Lower leg skin (tissue), 3 donors: Measurements from ENCODE around the gene MTMR12.

Experiments
- POLR2A ChIP-seq, 2 donors: fragments of 450-650 bp; IDR thresholded peaks; one replicate each; pipeline ENCODE4 v1.6.1; 2016 to 2017; ENCODE audit warnings: antibody characterized with exemption in 2 of 2, mild to moderate bottlenecking in 1 of 2, moderate library complexity in 1 of 2
- TF ChIP-seq, protein P1 (sequence below), 3 donors: fragments of 450-650 bp; IDR thresholded peaks; one replicate each; pipeline ENCODE4 v1.5.1; 2016; ENCODE audit warnings: antibody characterized with exemption in 3 of 3, mild to moderate bottlenecking in 3 of 3, moderate library complexity in 2 of 3

DNA sequence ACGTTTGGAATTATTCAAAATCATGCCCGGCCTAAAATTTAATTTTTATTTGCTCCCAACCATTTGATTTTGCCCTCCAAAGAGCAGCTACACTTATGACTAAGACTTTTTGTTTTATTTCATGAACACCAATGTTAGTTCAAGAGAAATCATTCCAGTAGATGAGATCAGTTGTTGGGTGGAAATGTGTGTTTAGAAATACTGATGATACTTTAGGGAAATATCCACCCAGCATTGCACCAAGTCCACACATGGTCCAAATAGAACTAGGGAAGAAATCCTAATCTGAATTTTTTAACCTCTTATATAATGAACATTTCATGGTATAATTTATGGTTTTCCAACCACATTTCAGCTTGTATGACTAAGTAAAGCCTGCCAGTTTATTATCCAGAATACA is 110.3 kb downstream of the MTMR12 start:
- TF ChIP-seq, protein P1, sequence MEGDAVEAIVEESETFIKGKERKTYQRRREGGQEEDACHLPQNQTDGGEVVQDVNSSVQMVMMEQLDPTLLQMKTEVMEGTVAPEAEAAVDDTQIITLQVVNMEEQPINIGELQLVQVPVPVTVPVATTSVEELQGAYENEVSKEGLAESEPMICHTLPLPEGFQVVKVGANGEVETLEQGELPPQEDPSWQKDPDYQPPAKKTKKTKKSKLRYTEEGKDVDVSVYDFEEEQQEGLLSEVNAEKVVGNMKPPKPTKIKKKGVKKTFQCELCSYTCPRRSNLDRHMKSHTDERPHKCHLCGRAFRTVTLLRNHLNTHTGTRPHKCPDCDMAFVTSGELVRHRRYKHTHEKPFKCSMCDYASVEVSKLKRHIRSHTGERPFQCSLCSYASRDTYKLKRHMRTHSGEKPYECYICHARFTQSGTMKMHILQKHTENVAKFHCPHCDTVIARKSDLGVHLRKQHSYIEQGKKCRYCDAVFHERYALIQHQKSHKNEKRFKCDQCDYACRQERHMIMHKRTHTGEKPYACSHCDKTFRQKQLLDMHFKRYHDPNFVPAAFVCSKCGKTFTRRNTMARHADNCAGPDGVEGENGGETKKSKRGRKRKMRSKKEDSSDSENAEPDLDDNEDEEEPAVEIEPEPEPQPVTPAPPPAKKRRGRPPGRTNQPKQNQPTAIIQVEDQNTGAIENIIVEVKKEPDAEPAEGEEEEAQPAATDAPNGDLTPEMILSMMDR (IDR thresholded peaks at IDR 0.05), result no peak
- TF ChIP-seq POLR2A (IDR thresholded peaks at IDR 0.05), result no peak
